KG1 (cell line): ENCODE results near the gene MS4A3.
"Not testable (repeated sequence)": the region's sequence is repeated elsewhere in the genome, so short reads cannot be mapped to it uniquely, and the experiment has no call there.

Experiments
- DNase-seq: peaks from one replicate; lab custom pipeline; 2025; lab: John Stamatoyannopoulos, UW

Gene MS4A3

DNA sequence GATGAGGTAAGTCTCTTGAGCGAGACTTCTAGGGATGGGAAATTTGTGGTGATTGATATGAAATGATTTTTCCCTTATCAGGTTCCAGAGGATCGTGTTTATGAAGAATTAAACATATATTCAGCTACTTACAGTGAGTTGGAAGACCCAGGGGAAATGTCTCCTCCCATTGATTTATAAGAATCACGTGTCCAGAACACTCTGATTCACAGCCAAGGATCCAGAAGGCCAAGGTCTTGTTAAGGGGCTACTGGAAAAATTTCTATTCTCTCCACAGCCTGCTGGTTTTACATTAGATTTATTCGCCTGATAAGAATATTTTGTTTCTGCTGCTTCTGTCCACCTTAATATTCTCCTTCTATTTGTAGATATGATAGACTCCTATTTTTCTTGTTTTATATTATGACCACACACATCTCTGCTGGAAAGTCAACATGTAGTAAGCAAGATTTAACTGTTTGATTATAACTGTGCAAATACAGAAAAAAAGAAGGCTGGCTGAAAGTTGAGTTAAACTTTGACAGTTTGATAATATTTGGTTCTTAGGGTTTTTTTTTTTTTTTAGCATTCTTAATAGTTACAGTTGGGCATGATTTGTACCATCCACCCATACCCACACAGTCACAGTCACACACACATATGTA is 39.1 kb downstream of the MS4A3 start:
- no peak for DNase-seq

GRCh38 chr11:60097189-60097588 is 40.7 kb downstream of the MS4A3 start:
- DNase-seq, result no peak

DNA sequence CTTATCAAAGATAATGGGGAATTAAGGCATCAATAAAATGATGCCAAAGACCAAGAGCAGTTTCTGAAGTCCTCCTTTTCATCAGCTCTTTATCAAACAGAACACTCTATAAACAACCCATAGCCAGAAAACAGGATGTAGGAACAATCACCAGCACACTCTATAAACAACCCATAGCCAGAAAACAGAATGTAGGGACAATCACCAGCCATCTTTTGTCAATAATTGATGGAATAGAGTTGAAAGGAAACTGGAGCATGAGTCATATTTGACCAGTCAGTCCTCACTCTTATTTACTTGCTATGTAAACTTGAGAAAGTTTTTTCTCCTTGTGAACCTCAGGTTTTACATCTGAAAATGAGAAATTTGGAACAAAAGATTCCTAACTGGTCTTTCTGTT is 42.0 kb downstream of the MS4A3 start:
- no peak for DNase-seq

DNA sequence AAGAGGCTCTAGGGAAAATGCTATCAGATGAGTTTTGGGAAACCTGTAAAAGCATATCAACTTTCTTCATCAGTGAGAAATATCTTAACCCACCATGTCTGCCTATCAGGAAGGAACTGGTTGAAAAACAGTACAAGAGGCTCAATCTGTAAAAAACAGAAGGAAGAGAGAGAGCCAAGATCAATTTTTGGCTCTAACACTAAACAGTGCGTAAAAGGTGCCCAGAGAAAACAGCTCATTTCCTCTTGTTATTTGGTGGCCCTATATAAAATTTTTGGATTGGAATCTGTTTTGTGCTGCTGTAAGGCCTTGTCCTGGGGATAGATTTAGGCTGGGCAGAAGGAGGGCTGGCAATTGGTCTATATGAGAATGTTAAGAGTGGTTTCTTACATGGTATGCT is 44.1 kb downstream of the MS4A3 start:
- no peak for DNase-seq

- not testable (repeated sequence) for DNase-seq
These were observed 44.9 kb downstream of the MS4A3 start for GRCh38 chr11:60101368-60101767.

- not testable (repeated sequence) for DNase-seq
These were observed 48.1 kb downstream of the MS4A3 start for GRCh38 chr11:60104471-60105115.

- not testable (repeated sequence) for DNase-seq
These were observed 52.2 kb downstream of the MS4A3 start for GRCh38 chr11:60108631-60109030.

- DNase-seq, result no peak
These were observed 55.3 kb downstream of the MS4A3 start for GRCh38 chr11:60111793-60112192.

DNA sequence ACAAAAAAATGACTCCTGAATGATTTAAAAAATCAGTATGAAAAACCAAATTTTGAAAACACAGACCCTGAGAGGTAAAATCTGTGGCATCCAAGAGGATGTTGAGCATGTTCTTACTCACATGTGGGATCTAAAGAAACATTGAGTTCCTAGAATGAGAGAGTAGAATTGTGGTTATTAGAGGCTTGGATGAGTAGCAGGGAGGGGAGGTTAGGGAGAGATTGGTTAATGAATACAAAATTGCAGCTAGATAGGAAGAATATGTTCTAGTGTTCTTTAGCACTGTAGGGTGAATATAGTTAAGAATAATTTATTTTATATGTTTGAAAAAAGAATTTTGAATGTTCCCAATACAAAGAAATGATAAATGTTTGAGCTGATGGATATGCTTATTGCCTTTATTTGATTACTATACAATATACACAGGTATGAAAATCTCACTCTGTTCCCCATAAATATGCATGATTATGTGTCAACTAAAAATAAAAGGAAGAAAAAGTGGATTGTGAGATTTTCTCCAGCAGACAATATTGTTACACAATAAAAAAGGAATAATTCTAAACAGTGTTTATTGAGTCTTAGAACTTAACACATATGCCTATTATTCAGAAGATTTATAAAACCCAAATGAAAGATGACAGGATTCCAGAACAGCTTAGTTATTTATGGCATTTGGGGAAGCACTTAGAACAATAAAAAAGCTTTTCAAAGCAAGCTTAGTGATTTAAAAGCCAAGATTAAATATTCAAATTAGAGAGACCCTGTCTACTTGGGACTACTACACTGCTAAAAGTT is 60.7 kb downstream of the MS4A3 start:
- no peak for DNase-seq

GRCh38 chr11:60118338-60118737 is 61.9 kb downstream of the MS4A3 start:
- DNase-seq, result no peak

GRCh38 chr11:60119710-60120109 is 63.2 kb downstream of the MS4A3 start:
- DNase-seq, result no peak
